H9 (cell line): ENCODE data around the gene RB1. TPM values are rescaled to one million over a fixed set of nuclear protein-coding genes. Genes with fewer than 3 reads are reported as not detected.

Experiments
- DNase-seq: peaks from one replicate; pipeline ENCODE4 v3.0.0-alpha.2; 2017
- H2AFZ ChIP-seq: one replicate; pipeline ENCODE4 v1.6.1; 2013; ENCODE audit warnings: mild to moderate bottlenecking, low read length, control low read depth, moderate library complexity
- H2AK5ac ChIP-seq: 2 replicates; pipeline ENCODE4 v1.6.1; 2013; ENCODE audit warnings: low read length, control low read depth, mixed read lengths; ENCODE audit not compliant: insufficient read length
- H2BK120ac ChIP-seq: one replicate; pipeline ENCODE4 v1.6.1; 2013; ENCODE audit warnings: low read depth, mild to moderate bottlenecking, low read length, control low read depth, inconsistent platforms; ENCODE audit not compliant: poor library complexity, severe bottlenecking
- H2BK12ac ChIP-seq: 2 replicates; pipeline ENCODE4 v1.6.1; 2013; ENCODE audit warnings: low read length, control low read depth, mixed read lengths, low read depth; ENCODE audit not compliant: insufficient read length
- H2BK15ac ChIP-seq: 2 replicates; pipeline ENCODE4 v1.6.1; 2013; ENCODE audit warnings: low read depth, low read length, control low read depth
- H2BK20ac ChIP-seq: one replicate; pipeline ENCODE4 v1.6.1; 2013; ENCODE audit warnings: low read depth, mild to moderate bottlenecking, low read length, control low read depth, inconsistent platforms; ENCODE audit not compliant: poor library complexity, severe bottlenecking
- H2BK5ac ChIP-seq: 2 replicates; pipeline ENCODE4 v1.6.1; 2013; ENCODE audit warnings: low read length, control low read depth, mixed read lengths; ENCODE audit not compliant: insufficient read length
- H3K14ac ChIP-seq: 2 replicates; pipeline ENCODE4 v1.6.1; 2013; ENCODE audit warnings: low read length, control low read depth; ENCODE audit not compliant: insufficient read depth
- H3K18ac ChIP-seq: 2 replicates; pipeline ENCODE4 v1.6.1; 2013; ENCODE audit warnings: low read depth, mild to moderate bottlenecking, mixed read lengths, low read length, control low read depth; ENCODE audit not compliant: insufficient read length
- H3K23ac ChIP-seq: 2 replicates; pipeline ENCODE4 v1.6.1; 2013; ENCODE audit warnings: low read length, control low read depth, mixed read lengths, low read depth; ENCODE audit not compliant: insufficient read length
- H3K23me2 ChIP-seq: 2 replicates; pipeline ENCODE4 v1.6.1; 2013; ENCODE audit warnings: low read depth, mild to moderate bottlenecking, mixed read lengths, low read length, control low read depth; ENCODE audit not compliant: insufficient read length, poor library complexity, severe bottlenecking
- H3K27ac ChIP-seq: 2 replicates; pipeline ENCODE4 v1.5.1; 2013; ENCODE audit warnings: low read length, control low read depth, mixed read lengths, low read depth; ENCODE audit not compliant: insufficient read length
- H3K27me3 ChIP-seq: 2 replicates; pipeline ENCODE4 v1.6.1; 2013; ENCODE audit warnings: low read length, control low read depth, inconsistent platforms; ENCODE audit not compliant: insufficient read depth
- H3K4ac ChIP-seq: 2 replicates; pipeline ENCODE4 v1.6.1; 2013; ENCODE audit warnings: low read depth, mild to moderate bottlenecking, control low read depth, inconsistent platforms, low read length, moderate library complexity
- H3K4me1 ChIP-seq: 2 replicates; pipeline ENCODE4 v1.6.1; 2013; ENCODE audit warnings: low read length, control low read depth, inconsistent platforms; ENCODE audit not compliant: insufficient read depth
- H3K4me2 ChIP-seq: 2 replicates; pipeline ENCODE4 v1.6.1; 2013; ENCODE audit warnings: low read length, control low read depth, mixed read lengths; ENCODE audit not compliant: insufficient read length, insufficient read depth
- H3K56ac ChIP-seq: 2 replicates; pipeline ENCODE4 v1.6.1; 2013; ENCODE audit warnings: low read depth, mild to moderate bottlenecking, mixed read lengths, low read length, control low read depth; ENCODE audit not compliant: insufficient read length
- H3K79me1 ChIP-seq: 2 replicates; pipeline ENCODE4 v1.6.1; 2013; ENCODE audit warnings: low read depth, mild to moderate bottlenecking, moderate library complexity, low read length, control low read depth, inconsistent platforms; ENCODE audit not compliant: insufficient read depth, poor library complexity, severe bottlenecking
- H3K79me2 ChIP-seq: 2 replicates; pipeline ENCODE4 v1.6.1; 2013; ENCODE audit warnings: low read length, control low read depth, inconsistent platforms; ENCODE audit not compliant: insufficient read depth
- H3K9ac ChIP-seq: 2 replicates; pipeline ENCODE4 v1.6.1; 2013; ENCODE audit warnings: low read length, control low read depth, mixed read lengths; ENCODE audit not compliant: insufficient read length; ENCODE audit errors: extremely low read depth
- H3K9me3 ChIP-seq: one replicate; pipeline ENCODE4 v1.6.1; 2013; ENCODE audit warnings: low read depth, low read length, inconsistent platforms; ENCODE audit not compliant: control insufficient read depth
- H3T11ph ChIP-seq: one replicate; pipeline ENCODE4 v1.6.1; 2013; ENCODE audit warnings: mild to moderate bottlenecking, low read length, control low read depth, inconsistent platforms
- H4K20me1 ChIP-seq: one replicate; pipeline ENCODE4 v1.6.1; 2013; ENCODE audit not compliant: control insufficient read depth, insufficient read length, insufficient read depth
- H4K5ac ChIP-seq: 2 replicates; pipeline ENCODE4 v1.6.1; 2013; ENCODE audit warnings: low read depth, mild to moderate bottlenecking, mixed read lengths, low read length, control low read depth; ENCODE audit not compliant: insufficient read length
- H4K8ac ChIP-seq: replicated peaks from 2 replicates; pipeline ENCODE4 v1.6.1; 2013; ENCODE audit warnings: low read length, control low read depth, mixed read lengths, low read depth; ENCODE audit not compliant: insufficient read length
- H4K91ac ChIP-seq: 2 replicates; pipeline ENCODE4 v1.6.1; 2013; ENCODE audit warnings: low read depth, mild to moderate bottlenecking, moderate library complexity, mixed read lengths, low read length, control low read depth; ENCODE audit not compliant: insufficient read length
- H3K27ac Mint-ChIP-seq, 3 experiments: 2 replicates in 2 of 3; 3 replicates in 1 of 3; pipeline ENCODE4 v1.8.0; 2020 to 2021; ENCODE audit warnings: mixed read lengths in 3 of 3, mild to moderate bottlenecking in 1 of 3, moderate library complexity in 1 of 3
- H3K27me3 Mint-ChIP-seq: 2 replicates; pipeline ENCODE4 v1.8.0; 2021; ENCODE audit warnings: low read depth, mild to moderate bottlenecking, moderate library complexity, mixed read lengths
- H3K36me3 Mint-ChIP-seq, 3 experiments: 2 replicates in 2 of 3; 3 replicates in 1 of 3; pipeline ENCODE4 v1.8.0; 2020 to 2021; ENCODE audit warnings: low read depth in 3 of 3, mixed read lengths in 3 of 3; ENCODE audit not compliant: insufficient read depth in 1 of 3
- H3K4me1 Mint-ChIP-seq, 2 experiments: 2 replicates each; pipeline ENCODE4 v1.8.0; 2020; ENCODE audit warnings: mixed read lengths in 2 of 2
- H3K4me3 Mint-ChIP-seq, 2 experiments: 2 replicates in 1 of 2; 3 replicates in 1 of 2; pipeline ENCODE4 v1.8.0; 2020 to 2021; ENCODE audit warnings: mild to moderate bottlenecking in 2 of 2, mixed read lengths in 2 of 2, moderate library complexity in 1 of 2
- H3K9me3 Mint-ChIP-seq, 2 experiments: 2 replicates in 1 of 2; 3 replicates in 1 of 2; pipeline ENCODE4 v1.8.0; 2020; ENCODE audit warnings: mild to moderate bottlenecking in 2 of 2, mixed read lengths in 2 of 2, moderate library complexity in 1 of 2
- CTCF ChIP-seq: fragments of 200-600 bp; sonication (generic); conservative IDR thresholded peaks from 3 replicates; pipeline ENCODE4 v1.8.0; 2021; ENCODE audit warnings: antibody characterized with exemption, mild to moderate bottlenecking
- total RNA-seq: library from RNA; stranded (reverse); gene quantifications from 2 replicates; pipeline ENCODE4 v1.2.1, GENCODE V29; 2021

Gene RB1
- total RNA-seq, 1 experiment from 2014 or later, result 20.5 TPM

GRCh38 chr13:48398450-48399095, 95.0 kb downstream of the RB1 start:
- H3K4me3 Mint-ChIP-seq, result no peak overlapping the region

More at GRCh38 chr13:48398450-48399095, 95.0 kb downstream of the RB1 start:
- Histone ChIP-seq H3K18ac (no peak overlapping the region), H3K4me2 (no peak overlapping the region), H2BK15ac (no peak overlapping the region), H2BK5ac (no peak overlapping the region), H3K9ac (no peak overlapping the region), H3K27ac (no peak overlapping the region), H3K27me3 (no peaks in the 10 kb centered on the region), H3K79me2 (no peaks in the 10 kb centered on the region), H3K56ac (no peak overlapping the region), H3T11ph (no peak overlapping the region), H4K8ac (no peak overlapping the region), H3K23ac (no peak overlapping the region), H3K79me1 (no peaks in the 10 kb centered on the region), H2BK20ac (no peak overlapping the region), H4K20me1 (no peaks in the 10 kb centered on the region), H4K5ac (no peak overlapping the region), H3K14ac (no peak overlapping the region), H2AFZ (no peak overlapping the region), H3K4ac (no peak overlapping the region), H2BK12ac (no peak overlapping the region), H2AK5ac (no peak overlapping the region), H4K91ac (no peak overlapping the region), H3K23me2 (no peaks in the 10 kb centered on the region), H3K4me1 (no peaks in the 10 kb centered on the region), H2BK120ac (no peak overlapping the region), H3K9me3 (no peaks in the 10 kb centered on the region)
- no peak for DNase-seq
- peaks cover 18 to 29% (median 26%) of the 10 kb centered on the region in 3 experiments for H3K36me3 Mint-ChIP-seq
- H3K4me1 Mint-ChIP-seq, result no peaks in the 10 kb centered on the region
- TF ChIP-seq CTCF, result no peak
- H3K9me3 Mint-ChIP-seq, result peaks cover 12 to 20% of the 10 kb centered on the region in 2 experiments
- no peak overlapping the region; a peak in 1 of 7 replicates for H3K27ac Mint-ChIP-seq
- no peaks in the 10 kb centered on the region for H3K27me3 Mint-ChIP-seq
